Activated naive CD8-positive, alpha-beta T cell treated with anti-CD3 and anti-CD28 coated beads, Interleukin-2, amount 50 U/mL, for 16 hours (primary cell): ENCODE data around the gene EXOC4.
"Not testable (repeated sequence)": the region's sequence is repeated elsewhere in the genome, so short reads cannot be mapped to it uniquely, and the experiment has no call there.

Experiments
- DNase-seq: peaks from one replicate; pipeline ENCODE4 v3.0.0-alpha.2; 2020; ENCODE audit warnings: low read depth, low spot score

Gene EXOC4

GRCh38 chr7:133619491-133619890 lies 366.6 kb downstream of the EXOC4 start:
- no peak for DNase-seq

DNA sequence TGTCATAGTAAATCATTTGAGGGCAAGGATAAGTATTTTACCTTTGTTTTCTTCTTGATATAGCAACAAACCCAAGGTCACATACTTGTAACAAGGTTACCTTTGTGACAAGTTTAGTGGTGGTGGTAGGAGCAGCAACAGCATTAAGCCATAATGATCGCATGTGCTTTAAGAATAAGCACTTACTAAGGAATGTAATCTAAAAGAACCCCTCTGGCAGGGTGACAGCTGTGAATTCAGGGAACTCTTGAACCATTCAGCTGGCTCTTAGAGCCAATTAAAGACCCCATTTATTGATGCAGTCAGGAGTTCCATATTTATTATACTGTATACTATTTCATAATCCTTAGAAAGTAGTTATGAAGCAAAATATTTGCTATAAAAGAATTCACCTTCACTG lies 370.8 kb downstream of the EXOC4 start:
- no peak for DNase-seq

- DNase-seq, result no peak
Observed at GRCh38 chr7:133625046-133625445, 372.2 kb downstream of the EXOC4 start.

- no peak for DNase-seq
Observed at GRCh38 chr7:133629701-133630100, 376.8 kb downstream of the EXOC4 start.

- no peak for DNase-seq
Observed at GRCh38 chr7:133633055-133633454, 380.2 kb downstream of the EXOC4 start.

DNA sequence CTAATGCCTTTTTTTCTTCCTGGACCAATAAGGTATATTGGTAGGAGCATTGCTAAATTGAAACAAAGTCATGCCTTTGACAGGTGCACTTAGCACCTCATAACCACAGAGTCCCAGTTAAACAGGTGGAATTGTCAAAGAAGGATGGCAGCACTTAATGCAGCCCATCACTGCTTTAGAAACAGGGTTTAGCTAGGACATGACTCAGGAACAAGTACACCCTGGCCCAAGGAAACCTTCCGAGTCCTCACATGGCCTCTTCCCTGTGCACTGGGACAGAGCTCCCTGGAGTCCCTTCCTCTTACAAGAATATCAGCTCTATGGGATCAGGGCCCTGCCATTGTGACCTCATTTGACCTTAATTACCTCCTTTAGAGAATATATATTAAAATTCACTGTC lies 382.7 kb downstream of the EXOC4 start:
- no peak for DNase-seq

GRCh38 chr7:133638857-133639256 lies 386.0 kb downstream of the EXOC4 start:
- DNase-seq, result no peak

GRCh38 chr7:133641436-133641835 lies 388.6 kb downstream of the EXOC4 start:
- DNase-seq, result no peak

DNA sequence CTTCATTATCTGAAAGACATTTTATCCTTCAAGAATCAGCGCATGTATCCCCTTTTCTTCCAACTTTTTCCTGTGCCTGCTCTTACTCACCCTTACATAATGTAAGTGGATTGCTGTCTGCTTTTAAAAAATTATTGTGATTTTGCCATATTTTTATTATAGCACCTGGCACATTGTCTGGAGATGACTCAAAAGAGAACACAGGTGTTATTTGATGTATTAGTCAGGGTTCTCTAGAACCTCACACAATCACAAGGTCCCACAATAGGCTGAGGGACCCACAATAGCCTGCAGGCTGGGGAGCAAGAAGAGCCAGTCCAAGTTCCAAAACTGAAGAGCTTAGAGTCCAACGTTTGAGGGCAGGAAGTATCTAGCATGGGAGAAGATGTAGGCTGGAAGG lies 390.0 kb downstream of the EXOC4 start:
- no peak for DNase-seq

DNA sequence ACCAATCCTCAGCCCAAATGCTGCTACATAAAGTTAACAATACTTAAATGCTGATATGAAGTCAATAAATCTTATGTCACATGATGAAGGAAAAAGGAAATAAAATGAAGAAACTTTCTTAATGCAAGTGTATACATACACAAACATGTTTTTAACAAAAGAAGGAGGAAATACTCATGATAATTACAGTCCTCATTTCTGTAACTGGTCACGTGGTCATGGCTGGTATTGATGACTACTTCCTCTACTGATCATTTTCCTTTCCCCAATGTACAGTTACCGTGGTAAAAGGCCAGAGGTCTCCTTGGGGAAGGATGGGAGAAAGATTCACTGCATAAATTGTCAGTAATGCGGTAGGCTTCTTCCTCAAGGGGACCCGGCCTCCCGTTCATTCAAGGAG lies 390.8 kb downstream of the EXOC4 start:
- DNase-seq, result not testable (repeated sequence)

- DNase-seq, result no peak
Observed at GRCh38 chr7:133645884-133646391, 393.1 kb downstream of the EXOC4 start.

DNA sequence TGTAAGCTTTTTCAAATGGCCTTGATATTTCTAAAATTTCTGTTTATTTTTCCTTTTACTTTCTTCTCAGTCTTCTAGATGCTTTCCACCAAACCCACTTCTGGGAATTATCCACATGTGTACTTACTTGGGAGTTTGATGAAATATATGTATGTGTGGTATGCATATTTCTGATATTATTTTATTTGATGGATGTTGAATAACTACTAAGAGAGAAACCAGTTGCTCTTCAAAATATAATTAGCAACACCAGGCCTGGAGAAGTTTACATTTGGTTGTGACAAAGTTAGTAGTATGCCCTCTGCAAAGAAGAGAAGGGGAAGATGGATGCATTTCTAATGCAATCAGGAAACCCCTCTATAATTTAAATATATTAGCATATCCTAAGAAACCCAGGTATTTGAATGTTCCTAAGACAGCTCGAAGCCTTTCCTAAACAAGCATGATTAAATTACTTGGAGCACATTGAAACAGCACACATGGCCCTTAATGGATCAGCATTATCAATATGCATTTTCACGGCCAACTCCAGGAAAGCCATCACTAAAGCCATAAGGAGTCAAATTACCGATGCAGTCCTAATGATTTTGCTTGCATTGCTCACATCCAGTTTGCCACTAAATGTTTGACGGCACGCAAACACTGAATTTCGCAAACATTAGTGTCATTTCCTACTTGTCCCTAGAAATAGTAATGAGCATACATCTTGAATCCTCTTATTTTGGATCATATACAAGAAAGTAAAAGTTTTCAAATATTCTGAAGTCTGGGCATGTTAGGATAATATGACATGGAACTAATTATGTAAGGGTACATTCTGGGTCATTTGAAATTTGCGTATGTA lies 393.8 kb downstream of the EXOC4 start:
- no peak for DNase-seq

DNA sequence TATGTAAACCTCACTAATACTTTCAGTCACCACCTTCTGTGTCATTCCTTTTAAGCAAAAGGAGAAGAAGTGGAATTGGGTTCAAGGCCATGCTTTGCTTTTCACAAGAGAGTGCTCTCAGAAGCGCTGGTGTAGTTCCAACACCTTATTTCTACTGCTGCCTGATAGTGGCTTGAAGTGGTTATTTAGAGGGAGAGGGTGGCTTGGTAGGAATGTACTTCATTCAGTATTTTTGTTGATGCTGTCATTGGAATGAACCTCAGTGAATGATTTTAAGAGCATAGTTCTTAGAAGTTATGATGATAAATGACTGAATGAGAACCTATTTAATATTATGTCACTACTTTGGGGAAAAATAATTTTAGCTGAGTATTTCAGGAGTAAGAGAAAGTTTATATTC lies 396.7 kb downstream of the EXOC4 start:
- DNase-seq, result no peak

GRCh38 chr7:133650069-133650468 lies 397.2 kb downstream of the EXOC4 start:
- no peak for DNase-seq

DNA sequence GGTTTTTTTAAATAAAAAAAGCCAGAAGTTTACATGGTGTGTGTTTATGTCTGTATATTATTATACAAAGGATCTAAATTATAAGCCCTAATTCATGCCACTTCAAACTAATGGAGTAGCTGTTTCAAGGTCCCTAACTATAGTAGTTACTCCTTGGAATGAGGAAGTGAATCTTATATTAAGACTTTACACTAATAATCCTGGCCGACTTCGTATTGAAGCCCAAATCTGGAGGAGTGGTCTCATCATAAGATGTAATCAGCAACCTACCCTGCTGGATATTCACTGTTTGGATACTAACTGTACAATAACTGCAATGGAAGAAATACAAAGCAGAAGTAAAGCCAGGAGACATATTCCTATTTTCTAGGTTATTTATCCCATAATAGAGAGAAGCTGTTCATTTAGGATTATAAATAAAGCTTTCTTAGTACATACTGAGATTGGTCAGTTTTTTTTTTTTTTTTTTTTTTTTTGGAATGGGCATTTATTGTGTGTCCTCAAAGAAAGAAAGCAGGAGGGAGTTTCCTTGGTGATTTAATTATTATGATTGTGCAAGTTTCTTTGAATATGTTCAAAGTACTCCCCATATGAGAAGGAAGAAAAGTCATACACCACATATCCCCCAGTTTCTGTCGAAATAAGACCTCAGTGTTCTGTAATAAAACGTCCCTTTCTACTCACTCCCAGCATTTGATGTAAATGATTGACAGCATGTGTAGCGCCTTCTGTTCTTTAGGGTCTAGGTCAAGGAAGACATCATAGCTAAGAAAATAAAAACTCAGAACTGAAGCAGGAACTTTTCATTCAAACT lies 397.8 kb downstream of the EXOC4 start:
- DNase-seq, result no peak

DNA sequence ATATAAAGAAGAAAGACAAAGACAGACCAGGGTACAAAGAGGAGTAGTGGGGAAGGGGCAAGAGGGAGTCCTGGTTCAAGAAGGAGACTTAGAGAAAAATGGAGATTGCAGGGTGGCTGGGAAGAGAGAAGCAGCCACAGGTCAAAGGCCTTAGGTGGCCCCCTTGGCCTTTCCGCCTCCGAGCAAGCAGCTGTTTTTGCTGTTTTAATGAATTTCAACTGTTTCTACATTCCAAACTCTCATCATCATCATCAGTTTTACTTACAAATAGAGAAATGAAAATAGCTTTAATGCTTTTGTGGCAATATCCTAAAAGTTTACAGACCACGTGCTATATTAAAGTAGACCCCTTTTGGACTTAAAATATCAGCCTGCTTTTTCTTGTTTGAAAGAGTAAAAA lies 399.7 kb downstream of the EXOC4 start:
- no peak for DNase-seq

DNA sequence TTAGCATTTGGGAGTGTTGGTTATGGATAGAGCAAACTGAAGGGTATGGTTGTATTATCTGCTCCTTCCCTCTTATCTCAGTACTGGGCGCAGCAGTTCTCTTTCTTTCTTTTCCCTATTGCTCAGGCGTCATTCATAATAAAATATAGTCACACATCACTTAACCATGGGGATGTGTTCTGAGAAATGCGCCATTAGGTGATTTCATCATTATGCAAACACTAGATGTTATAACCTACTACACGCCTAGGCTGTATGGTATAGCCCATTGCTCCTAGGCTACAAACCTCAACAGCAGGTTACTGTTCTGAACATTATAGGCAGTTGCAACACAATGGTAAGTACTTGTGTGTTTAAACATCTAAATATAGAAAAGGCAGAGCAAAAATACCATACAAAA lies 401.7 kb downstream of the EXOC4 start:
- no peak for DNase-seq

DNA sequence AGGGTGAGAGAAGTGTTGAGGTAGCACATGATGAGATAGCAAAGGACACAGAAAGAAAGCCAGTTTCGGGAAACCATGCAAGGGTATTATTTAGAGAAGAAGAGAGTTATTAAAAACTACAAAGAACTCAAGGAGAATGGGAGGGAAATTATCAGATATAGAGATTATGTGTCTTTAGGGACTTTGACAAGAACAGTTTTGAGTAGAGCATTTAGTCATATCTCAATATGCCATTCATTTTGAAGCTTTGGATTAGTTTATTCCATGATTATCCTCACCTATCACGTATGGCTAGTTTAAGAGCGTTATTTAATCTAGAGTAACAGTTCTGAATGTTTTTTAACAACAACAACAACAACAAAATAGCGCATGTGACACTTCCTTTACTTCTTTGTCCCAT lies 409.4 kb downstream of the EXOC4 start:
- no peak for DNase-seq

DNA sequence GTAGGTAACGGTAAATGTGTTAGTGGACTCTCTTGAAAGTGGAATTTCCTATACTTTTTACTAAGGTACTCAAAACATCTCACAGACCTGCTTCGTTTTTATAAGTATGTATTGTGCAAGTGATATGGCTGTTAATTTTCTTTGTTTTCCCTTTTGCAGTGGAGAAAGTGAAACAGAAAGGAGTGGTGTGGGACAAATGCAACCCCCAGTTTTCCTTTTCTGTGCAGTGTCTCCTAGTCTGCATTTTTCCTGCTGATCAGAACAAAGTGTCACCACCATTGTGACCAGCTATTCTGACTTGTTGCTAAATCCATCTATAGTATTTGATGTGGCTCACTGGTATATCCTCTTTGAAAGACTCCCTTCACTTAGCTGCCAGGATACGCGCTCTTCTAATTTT lies 410.0 kb downstream of the EXOC4 start:
- DNase-seq, result no peak

DNA sequence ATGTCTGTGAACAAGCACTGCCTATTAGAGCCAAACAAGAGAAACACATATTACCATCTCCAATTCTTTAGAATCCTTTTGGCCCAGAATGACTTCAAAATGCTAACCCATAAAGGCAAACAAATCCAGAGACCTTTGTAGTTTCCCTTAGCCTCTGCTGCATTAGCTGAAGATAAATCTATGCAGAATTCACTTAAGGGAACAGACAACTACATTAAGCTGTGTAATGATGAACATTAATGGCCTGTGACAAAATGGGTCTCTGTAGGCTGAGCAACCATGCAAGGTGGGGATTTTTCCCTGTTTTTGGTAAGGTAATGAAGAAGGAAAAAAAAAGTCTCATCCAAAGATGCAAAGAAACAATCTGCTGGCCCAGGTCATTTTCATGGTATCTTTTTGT lies 411.6 kb downstream of the EXOC4 start:
- DNase-seq, result no peak

GRCh38 chr7:133668296-133669060 lies 415.6 kb downstream of the EXOC4 start:
- no peak for DNase-seq

DNA sequence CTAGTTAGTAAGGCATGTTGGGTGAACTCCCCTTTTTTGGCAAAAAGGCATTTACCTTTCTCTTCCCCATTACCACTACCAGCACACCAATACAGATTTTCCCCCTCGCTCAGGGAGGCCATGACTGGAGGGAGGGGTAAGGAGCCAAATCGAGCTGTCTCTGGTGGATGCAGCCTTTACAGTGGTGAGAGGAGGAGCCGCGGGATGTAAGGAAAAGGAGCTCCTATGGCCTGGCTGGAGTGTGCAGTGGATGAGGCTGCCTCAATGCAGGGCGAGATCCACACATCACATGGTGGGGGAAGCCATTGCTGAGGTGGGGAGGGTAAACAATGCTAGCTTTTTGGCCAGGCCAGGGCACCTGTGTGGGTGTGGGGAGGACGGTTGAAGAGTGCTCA lies 416.2 kb downstream of the EXOC4 start:
- DNase-seq, result no peak
